HEK293 (cell line): ENCODE data around the gene TMEM220.

Experiments used
- CTCF ChIA-PET: fragments of 350-600 bp; formaldehyde crosslinking; extraction: SDS; loops from one replicate; lab custom pipeline; 2021; ENCODE audit warnings: antibody characterized with exemption; lab: Yijun Ruan, JAX
- POLR2A ChIA-PET: fragments of 300-600 bp; formaldehyde crosslinking; extraction: SDS; loops from one replicate; lab custom pipeline; 2020; ENCODE audit warnings: antibody characterized with exemption, inconsistent platforms; lab: Yijun Ruan, JAX
- H3K27ac ChIP-seq: fragments of 200-500 bp; sonication (Bioruptor generic); 2 replicates; pipeline ENCODE4 v1.5.1; 2014; ENCODE audit warnings: low read depth, low read length, control low read depth, inconsistent platforms; ENCODE audit errors: extremely low read depth
- H3K36me3 ChIP-seq, 2 experiments: fragments of 200-500 bp in 1 of 2; sonication (Bioruptor generic) in 1 of 2; 1 replicate in 1 of 2; 2 replicates in 1 of 2; pipeline ENCODE4 v1.5.1; 2014 to 2017; ENCODE audit warnings: inconsistent platforms in 2 of 2, low read length in 2 of 2; ENCODE audit not compliant: control insufficient read depth in 2 of 2, insufficient read depth in 1 of 2
- H3K4me1 ChIP-seq: fragments of 200-500 bp; sonication (Bioruptor generic); 2 replicates; pipeline ENCODE4 v1.5.1; 2014; ENCODE audit warnings: mild to moderate bottlenecking, low read length, inconsistent platforms; ENCODE audit not compliant: control insufficient read depth, insufficient read depth
- H3K4me3 ChIP-seq: 2 replicates; pipeline ENCODE4 v1.5.1; 2011; ENCODE audit warnings: low read depth, mild to moderate bottlenecking, control low read depth, low read length, moderate library complexity
- H3K9me3 ChIP-seq: fragments of 200-500 bp; sonication (Bioruptor generic); 2 replicates; pipeline ENCODE4 v1.5.1; 2014; ENCODE audit warnings: low read depth, low read length, inconsistent platforms; ENCODE audit not compliant: control insufficient read depth, insufficient read depth
- KLF1 ChIP-seq: fragments of 450-650 bp; formaldehyde crosslinking; IDR thresholded peaks from 2 replicates; pipeline ENCODE4 v1.5.1; 2016; ENCODE audit warnings: missing biosample characterization, missing genetic modification characterization
- KLF8 ChIP-seq: fragments of 450-650 bp; formaldehyde crosslinking; IDR thresholded peaks from 2 replicates; pipeline ENCODE4 v1.5.1; 2016; ENCODE audit warnings: missing biosample characterization, missing genetic modification characterization
- PRDM1 ChIP-seq: fragments of 450-650 bp; formaldehyde crosslinking; IDR thresholded peaks from 2 replicates; pipeline ENCODE4; 2016; ENCODE audit warnings: missing biosample characterization, missing genetic modification characterization
- PRDM10 ChIP-seq: fragments of 450-650 bp; formaldehyde crosslinking; IDR thresholded peaks from 2 replicates; pipeline ENCODE4 v1.5.1; 2016; ENCODE audit warnings: missing biosample characterization, missing genetic modification characterization
- PRDM2 ChIP-seq: fragments of 450-650 bp; formaldehyde crosslinking; IDR thresholded peaks from 2 replicates; pipeline ENCODE4 v1.5.1; 2016; ENCODE audit warnings: missing biosample characterization, missing genetic modification characterization, borderline replicate concordance
- SALL2 ChIP-seq: fragments of 450-650 bp; formaldehyde crosslinking; IDR thresholded peaks from 2 replicates; pipeline ENCODE4 v1.5.0; 2017; ENCODE audit warnings: missing biosample characterization, mild to moderate bottlenecking, missing genetic modification characterization, borderline replicate concordance
- ZBTB10 ChIP-seq: fragments of 450-650 bp; formaldehyde crosslinking; IDR thresholded peaks from 2 replicates; pipeline ENCODE4 v1.5.1; 2016; ENCODE audit warnings: missing biosample characterization, missing genetic modification characterization
- ZBTB6 ChIP-seq: fragments of 450-650 bp; formaldehyde crosslinking; IDR thresholded peaks from 2 replicates; pipeline ENCODE4 v1.5.1; 2017; ENCODE audit warnings: missing biosample characterization, missing genetic modification characterization
- ZIC2 ChIP-seq: fragments of 450-650 bp; formaldehyde crosslinking; IDR thresholded peaks from 2 replicates; pipeline ENCODE4 v1.5.1; 2016; ENCODE audit warnings: missing biosample characterization, missing genetic modification characterization
- ZNF132 ChIP-seq: fragments of 450-650 bp; formaldehyde crosslinking; IDR thresholded peaks from 2 replicates; pipeline ENCODE4 v1.5.1; 2017; ENCODE audit warnings: missing biosample characterization, missing genetic modification characterization, borderline replicate concordance
- ZNF223 ChIP-seq: fragments of 450-650 bp; formaldehyde crosslinking; IDR thresholded peaks from 2 replicates; pipeline ENCODE4 v1.5.1; 2016; ENCODE audit warnings: missing biosample characterization, missing genetic modification characterization
- ZNF341 ChIP-seq: fragments of 450-650 bp; formaldehyde crosslinking; IDR thresholded peaks from 2 replicates; pipeline ENCODE4; 2016; ENCODE audit warnings: low read depth, missing biosample characterization, missing genetic modification characterization
- ZNF510 ChIP-seq: fragments of 450-650 bp; formaldehyde crosslinking; IDR thresholded peaks from 2 replicates; pipeline ENCODE4 v1.5.1; 2018; ENCODE audit warnings: mild to moderate bottlenecking, missing genetic modification characterization, missing biosample characterization; ENCODE audit not compliant: insufficient replicate concordance
- ZNF639 ChIP-seq: fragments of 450-650 bp; formaldehyde crosslinking; IDR thresholded peaks from 2 replicates; pipeline ENCODE4 v1.5.1; 2016; ENCODE audit warnings: missing biosample characterization, missing genetic modification characterization
- ZNF664 ChIP-seq: fragments of 450-650 bp; formaldehyde crosslinking; IDR thresholded peaks from 2 replicates; pipeline ENCODE4 v1.5.1; 2016; ENCODE audit warnings: missing biosample characterization, missing genetic modification characterization
- ZNF707 ChIP-seq: fragments of 450-650 bp; formaldehyde crosslinking; IDR thresholded peaks from 2 replicates; pipeline ENCODE4 v1.5.1; 2016; ENCODE audit warnings: missing biosample characterization, missing genetic modification characterization
- ZSCAN23 ChIP-seq: fragments of 450-650 bp; formaldehyde crosslinking; IDR thresholded peaks from 2 replicates; pipeline ENCODE4 v1.5.1; 2016; ENCODE audit warnings: missing biosample characterization, missing genetic modification characterization

TMEM220 gene

GRCh38 chr17:10776381-10776780 lies 46.6 kb upstream of the TMEM220 start:
- POLR2A ChIA-PET = no interaction called here
- H3K36me3 ChIP-seq = no peaks in the 10 kb centered on the region

GRCh38 chr17:10775740-10776356 lies 46.0 kb upstream of the TMEM220 start:
- POLR2A ChIA-PET = no interaction called here
- CTCF ChIA-PET = no interaction called here
- no peak overlapping the region for H3K4me3 ChIP-seq
- no peak overlapping the region for H3K27ac ChIP-seq
- H3K9me3 ChIP-seq = no peaks in the 10 kb centered on the region
- H3K4me1 ChIP-seq = no peaks in the 10 kb centered on the region
- H3K36me3 ChIP-seq = no peaks in the 10 kb centered on the region
- no peak for TF ChIP-seq PRDM10 (tag by site-specific recombination)
- no peak for TF ChIP-seq ZNF223 (tag by site-specific recombination)
- TF ChIP-seq PRDM2 (tag by site-specific recombination) = no peak
- TF ChIP-seq ZNF664 (tag by site-specific recombination) = no peak
- TF ChIP-seq ZNF707 (tag by site-specific recombination) = no peak
- TF ChIP-seq ZNF510 = no peak
- TF ChIP-seq ZNF132 (tag by site-specific recombination) = no peak

More at GRCh38 chr17:10776381-10776780, 46.6 kb upstream of the TMEM220 start:
- no peaks in the 10 kb centered on the region for H3K4me1 ChIP-seq
- no peak overlapping the region for H3K4me3 ChIP-seq
- no peak for TF ChIP-seq SALL2 (tag by site-specific recombination)
- TF ChIP-seq PRDM1 = no peak
- no peak for TF ChIP-seq ZIC2
- TF ChIP-seq ZSCAN23 = no peak
- no peak for TF ChIP-seq KLF1
- no peak for TF ChIP-seq ZNF341 (tag by site-specific recombination)
- no peak for TF ChIP-seq ZBTB10
- no peak for TF ChIP-seq ZNF639 (tag by site-specific recombination)
- TF ChIP-seq KLF8 (tag by site-specific recombination) = no peak
- no peak for TF ChIP-seq ZBTB6 (tag by site-specific recombination)
- H3K9me3 ChIP-seq = no peaks in the 10 kb centered on the region
- CTCF ChIA-PET = no interaction called here
- H3K27ac ChIP-seq = no peak overlapping the region
